ENCODE data around the gene EXOC3. TPM values are rescaled to one million over a fixed set of nuclear protein-coding genes. Genes with fewer than 3 reads are reported as not detected.

EXOC3 gene
- total and polyA plus RNA-seq, 4 donors = 31.3 to 88.9 (median 59.9) TPM

GRCh38 chr5:446883-447263 is 3.9 kb downstream of the EXOC3 start:
- H3K36me3 ChIP-seq (ENCODE audit: control insufficient read depth in 1 of 2, insufficient read depth in 2 of 2, low read length in 1 of 2) = peaks cover 0 to 8% of the 10 kb centered on the region in 2 donors
- peak; percentile 23 to 51 for DNase-seq
- no peak overlapping the region for H3K4me3 ChIP-seq (ENCODE audit: low read length in 2 of 2)
- H3K4me1 ChIP-seq (ENCODE audit: control insufficient read depth in 1 of 2, insufficient read depth in 2 of 2, low read length in 2 of 2) = no peaks in the 10 kb centered on the region
- H3K9me3 ChIP-seq (ENCODE audit: control insufficient read depth, low read length) = no peaks in the 10 kb centered on the region
- ATAC-seq (ENCODE audit: low FRiP score) = no peak
- WGBS, 2 donors = 52 to 55% methylated on average over 7 of the region's 7 CpGs
- H3K27ac ChIP-seq (ENCODE audit: low read depth in 1 of 2, low read length in 2 of 2) = no peak overlapping the region
- H3K27me3 ChIP-seq (ENCODE audit: control insufficient read depth in 1 of 2, insufficient read depth in 2 of 2, low read length in 1 of 2) = no peaks in the 10 kb centered on the region
- intact Hi-C loops (cut with DNase I) = loop anchor here in 1 of 2 donors (10.0 kb wide), 2 partner anchors 168 to 448 kb away; partner anchors contain the start of genes BRD9, CEP72 and TRIP13

GRCh38 chr5:447501-447900 is 4.5 kb downstream of the EXOC3 start:
- ATAC-seq (ENCODE audit: low FRiP score) (no peak), DNase-seq (peak; percentile 35 to 67)
- peaks cover 0 to 8% of the 10 kb centered on the region in 2 donors for H3K36me3 ChIP-seq (ENCODE audit: control insufficient read depth in 1 of 2, insufficient read depth in 2 of 2, low read length in 1 of 2)
- no peak overlapping the region for H3K4me3 ChIP-seq (ENCODE audit: low read length in 2 of 2)
- no peaks in the 10 kb centered on the region for H3K4me1 ChIP-seq (ENCODE audit: control insufficient read depth in 1 of 2, insufficient read depth in 2 of 2, low read length in 2 of 2)
- no peaks in the 10 kb centered on the region for H3K27me3 ChIP-seq (ENCODE audit: control insufficient read depth in 1 of 2, insufficient read depth in 2 of 2, low read length in 1 of 2)
- intact Hi-C loops (cut with DNase I) = loop anchor here in 1 of 2 donors (10.0 kb wide), 2 partner anchors 167 to 447 kb away; partner anchors contain the start of genes BRD9, CEP72 and TRIP13
- 94% methylated on average over 21 of the region's 21 CpGs for WGBS, 2 donors
- H3K27ac ChIP-seq (ENCODE audit: low read depth in 1 of 2, low read length in 2 of 2) = no peak overlapping the region
- H3K9me3 ChIP-seq (ENCODE audit: control insufficient read depth, low read length) = no peaks in the 10 kb centered on the region

GRCh38 chr5:448061-448765 is 5.2 kb downstream of the EXOC3 start:
- Histone ChIP-seq H3K9me3 (ENCODE audit: control insufficient read depth, low read length) (no peaks in the 10 kb centered on the region), H3K27ac (ENCODE audit: low read depth in 1 of 2, low read length in 2 of 2) (no peak overlapping the region), H3K27me3 (ENCODE audit: control insufficient read depth in 1 of 2, insufficient read depth in 2 of 2, low read length in 1 of 2) (no peaks in the 10 kb centered on the region), H3K36me3 (ENCODE audit: control insufficient read depth in 1 of 2, insufficient read depth in 2 of 2, low read length in 1 of 2) (peaks cover 0 to 8% of the 10 kb centered on the region in 2 donors), H3K4me1 (ENCODE audit: control insufficient read depth in 1 of 2, insufficient read depth in 2 of 2, low read length in 2 of 2) (no peaks in the 10 kb centered on the region), H3K4me3 (ENCODE audit: low read length in 2 of 2) (no peak overlapping the region)
- peak; percentile 79 to 92 for DNase-seq
- WGBS, 2 donors = 89 to 90% methylated on average over 21 of the region's 21 CpGs
- intact Hi-C loops (cut with DNase I) = loop anchor here in 1 of 2 donors (10.0 kb wide), 2 partner anchors 167 to 447 kb away; partner anchors contain the start of genes BRD9, CEP72 and TRIP13
- peak; percentile 58 for ATAC-seq (ENCODE audit: low FRiP score)

GRCh38 chr5:448766-449090 is 5.8 kb downstream of the EXOC3 start:
- intact Hi-C loops (cut with DNase I) = loop anchor here in 1 of 2 donors (10.0 kb wide), 2 partner anchors 166 to 446 kb away; partner anchors contain the start of genes BRD9, CEP72 and TRIP13
- H3K4me1 ChIP-seq (ENCODE audit: control insufficient read depth in 1 of 2, insufficient read depth in 2 of 2, low read length in 2 of 2) = no peaks in the 10 kb centered on the region
- H3K36me3 ChIP-seq (ENCODE audit: control insufficient read depth in 1 of 2, insufficient read depth in 2 of 2, low read length in 1 of 2) = peaks cover 0 to 11% of the 10 kb centered on the region in 2 donors
- ATAC-seq (ENCODE audit: low FRiP score) = no peak
- H3K9me3 ChIP-seq (ENCODE audit: control insufficient read depth, low read length) = no peaks in the 10 kb centered on the region
- no peaks in the 10 kb centered on the region for H3K27me3 ChIP-seq (ENCODE audit: control insufficient read depth in 1 of 2, insufficient read depth in 2 of 2, low read length in 1 of 2)
- no peak overlapping the region for H3K27ac ChIP-seq (ENCODE audit: low read depth in 1 of 2, low read length in 2 of 2)
- DNase-seq = no peak
- no peak overlapping the region for H3K4me3 ChIP-seq (ENCODE audit: low read length in 2 of 2)
- whole genome bisulfite sequencing, 2 donors = 93 to 96% methylated on average over 12 of the region's 12 CpGs

- ATAC-seq (ENCODE audit: low FRiP score) (no peak), DNase-seq (no peak)
- no peak overlapping the region for H3K4me3 ChIP-seq (ENCODE audit: low read length in 2 of 2)
- 94 to 95% methylated on average over 5 of the region's 5 CpGs for WGBS, 2 donors
- H3K4me1 ChIP-seq (ENCODE audit: control insufficient read depth in 1 of 2, insufficient read depth in 2 of 2, low read length in 2 of 2) = no peaks in the 10 kb centered on the region
- no peak overlapping the region for H3K27ac ChIP-seq (ENCODE audit: low read depth in 1 of 2, low read length in 2 of 2)
- H3K36me3 ChIP-seq (ENCODE audit: control insufficient read depth in 1 of 2, insufficient read depth in 2 of 2, low read length in 1 of 2) = peaks cover 0 to 15% of the 10 kb centered on the region in 2 donors
- no peaks in the 10 kb centered on the region for H3K27me3 ChIP-seq (ENCODE audit: control insufficient read depth in 1 of 2, insufficient read depth in 2 of 2, low read length in 1 of 2)
- no peaks in the 10 kb centered on the region for H3K9me3 ChIP-seq (ENCODE audit: control insufficient read depth, low read length)
- intact Hi-C loops (cut with DNase I) = loop anchor here in 1 of 2 donors (10.0 kb wide), 2 partner anchors 166 to 446 kb away; partner anchors contain the start of genes BRD9, CEP72 and TRIP13
Measured at GRCh38 chr5:449151-449550, 6.2 kb downstream of the EXOC3 start.

- DNase-seq (no peak), ATAC-seq (ENCODE audit: low FRiP score) (no peak)
- H3K27ac ChIP-seq (ENCODE audit: low read depth in 1 of 2, low read length in 2 of 2) = no peak overlapping the region
- H3K4me3 ChIP-seq (ENCODE audit: low read length in 2 of 2) = no peak overlapping the region
- no peaks in the 10 kb centered on the region for H3K4me1 ChIP-seq (ENCODE audit: control insufficient read depth in 1 of 2, insufficient read depth in 2 of 2, low read length in 2 of 2)
- WGBS, 2 donors = 78 to 87% methylated on average over 5 of the region's 5 CpGs
- H3K9me3 ChIP-seq (ENCODE audit: control insufficient read depth, low read length) = no peaks in the 10 kb centered on the region
- no peaks in the 10 kb centered on the region for H3K27me3 ChIP-seq (ENCODE audit: control insufficient read depth in 1 of 2, insufficient read depth in 2 of 2, low read length in 1 of 2)
- peaks cover 0 to 18% of the 10 kb centered on the region in 2 donors for H3K36me3 ChIP-seq (ENCODE audit: control insufficient read depth in 1 of 2, insufficient read depth in 2 of 2, low read length in 1 of 2)
- intact Hi-C loops (cut with DNase I) = no loop called here
Measured at GRCh38 chr5:451587-452458, 8.8 kb downstream of the EXOC3 start.

- no peak overlapping the region for H3K27ac ChIP-seq (ENCODE audit: low read depth in 1 of 2, low read length in 2 of 2)
- ATAC-seq (ENCODE audit: low FRiP score) (no peak), DNase-seq (peak; percentile 18 to 59)
- H3K4me1 ChIP-seq (ENCODE audit: control insufficient read depth in 1 of 2, insufficient read depth in 2 of 2, low read length in 2 of 2) = no peaks in the 10 kb centered on the region
- H3K36me3 ChIP-seq (ENCODE audit: control insufficient read depth in 1 of 2, insufficient read depth in 2 of 2, low read length in 1 of 2) = peaks cover 0 to 12% of the 10 kb centered on the region in 2 donors
- no peaks in the 10 kb centered on the region for H3K9me3 ChIP-seq (ENCODE audit: control insufficient read depth, low read length)
- no peaks in the 10 kb centered on the region for H3K27me3 ChIP-seq (ENCODE audit: control insufficient read depth in 1 of 2, insufficient read depth in 2 of 2, low read length in 1 of 2)
- H3K4me3 ChIP-seq (ENCODE audit: low read length in 2 of 2) = no peak overlapping the region
- intact Hi-C loops (cut with DNase I) = no loop called here
- 96 to 97% methylated on average over 17 of the region's 17 CpGs for WGBS, 2 donors
Measured at GRCh38 chr5:452978-453710, 10.2 kb downstream of the EXOC3 start.

- DNase-seq (peak; percentile 21 to 38), ATAC-seq (ENCODE audit: low FRiP score) (no peak)
- no peaks in the 10 kb centered on the region for H3K27me3 ChIP-seq (ENCODE audit: control insufficient read depth in 1 of 2, insufficient read depth in 2 of 2, low read length in 1 of 2)
- H3K27ac ChIP-seq (ENCODE audit: low read depth in 1 of 2, low read length in 2 of 2) = no peak overlapping the region
- H3K4me1 ChIP-seq (ENCODE audit: control insufficient read depth in 1 of 2, insufficient read depth in 2 of 2, low read length in 2 of 2) = no peaks in the 10 kb centered on the region
- no peaks in the 10 kb centered on the region for H3K9me3 ChIP-seq (ENCODE audit: control insufficient read depth, low read length)
- no peak overlapping the region for H3K4me3 ChIP-seq (ENCODE audit: low read length in 2 of 2)
- intact Hi-C loops (cut with DNase I) = no loop called here
- peaks cover 0 to 12% of the 10 kb centered on the region in 2 donors for H3K36me3 ChIP-seq (ENCODE audit: control insufficient read depth in 1 of 2, insufficient read depth in 2 of 2, low read length in 1 of 2)
- WGBS, 2 donors = 92 to 94% methylated on average over 16 of the region's 16 CpGs
Measured at GRCh38 chr5:453725-454481, 10.9 kb downstream of the EXOC3 start.
